Right lobe of liver (tissue), 4 donors: Measurements from ENCODE around the gene RHCG.

Experiments
- POLR2A ChIP-seq: fragments of 450-650 bp; IDR thresholded peaks from one replicate; pipeline ENCODE4 v1.6.1; 2017; ENCODE audit warnings: antibody characterized with exemption, mild to moderate bottlenecking
- TF ChIP-seq, protein P1 (sequence below), 4 donors: fragments of 200-600 bp in 3 of 4; fragments of 450-650 bp in 1 of 4; IDR thresholded peaks; one replicate each; pipeline versions ENCODE4 v1.5.1 to v1.8.0; 2016 to 2022; ENCODE audit warnings: antibody characterized with exemption in 4 of 4, mild to moderate bottlenecking in 2 of 4
- donor health status: DM: no; HTN: no; CAD: no.
- donor health status: DM: no; HTN: no; CAD: no.
- donor health status: DM: no; HTN: yes; CAD: no.

DNA sequence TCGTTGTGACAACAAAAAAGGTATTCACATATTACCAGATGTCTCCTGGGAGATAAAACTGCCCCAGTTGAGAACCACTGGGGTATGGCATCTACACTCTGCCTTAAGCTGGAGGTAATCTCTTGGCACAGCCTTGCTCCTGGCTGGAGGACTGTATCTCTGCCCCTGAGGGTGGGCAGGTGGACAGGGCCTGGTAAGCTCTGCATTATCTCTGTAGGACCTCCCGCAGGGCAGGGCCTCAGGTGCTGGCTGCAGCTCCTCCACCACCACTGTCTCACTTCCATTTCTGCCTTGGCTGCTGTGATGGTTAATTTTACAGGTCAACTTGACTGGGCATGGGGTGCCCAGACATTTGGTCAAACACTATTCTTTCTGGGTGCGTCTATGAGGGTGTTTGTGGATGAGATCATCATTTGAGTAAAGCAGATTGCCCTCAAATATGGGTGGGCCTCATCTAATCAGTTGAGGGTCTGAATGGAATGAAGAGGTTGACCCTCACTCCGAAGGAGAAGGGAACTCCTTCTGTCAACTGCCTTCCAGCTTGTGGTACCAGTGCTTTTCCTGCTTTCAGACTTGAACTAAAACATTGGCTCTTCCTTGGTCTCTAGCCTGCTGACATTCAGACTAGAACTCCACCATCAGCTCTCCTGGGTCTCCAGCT lies 9.8 kb upstream of the RHCG start:
- TF ChIP-seq, protein P1, sequence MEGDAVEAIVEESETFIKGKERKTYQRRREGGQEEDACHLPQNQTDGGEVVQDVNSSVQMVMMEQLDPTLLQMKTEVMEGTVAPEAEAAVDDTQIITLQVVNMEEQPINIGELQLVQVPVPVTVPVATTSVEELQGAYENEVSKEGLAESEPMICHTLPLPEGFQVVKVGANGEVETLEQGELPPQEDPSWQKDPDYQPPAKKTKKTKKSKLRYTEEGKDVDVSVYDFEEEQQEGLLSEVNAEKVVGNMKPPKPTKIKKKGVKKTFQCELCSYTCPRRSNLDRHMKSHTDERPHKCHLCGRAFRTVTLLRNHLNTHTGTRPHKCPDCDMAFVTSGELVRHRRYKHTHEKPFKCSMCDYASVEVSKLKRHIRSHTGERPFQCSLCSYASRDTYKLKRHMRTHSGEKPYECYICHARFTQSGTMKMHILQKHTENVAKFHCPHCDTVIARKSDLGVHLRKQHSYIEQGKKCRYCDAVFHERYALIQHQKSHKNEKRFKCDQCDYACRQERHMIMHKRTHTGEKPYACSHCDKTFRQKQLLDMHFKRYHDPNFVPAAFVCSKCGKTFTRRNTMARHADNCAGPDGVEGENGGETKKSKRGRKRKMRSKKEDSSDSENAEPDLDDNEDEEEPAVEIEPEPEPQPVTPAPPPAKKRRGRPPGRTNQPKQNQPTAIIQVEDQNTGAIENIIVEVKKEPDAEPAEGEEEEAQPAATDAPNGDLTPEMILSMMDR (IDR thresholded peaks at IDR 0.05), result no peak
- TF ChIP-seq POLR2A, result no peak
